HG03521 (cell line): ENCODE measurements around the gene TUBD1.

Experiments
- ATAC-seq: cut with Tn5 transposase; IDR thresholded peaks from one replicate; pipeline ENCODE4 v1.9.1; 2021; ENCODE audit warnings: mild to moderate bottlenecking, moderate library complexity; ENCODE audit not compliant: unreplicated experiment

Gene TUBD1

GRCh38 chr17:59827721-59828477 is 64.8 kb downstream of the TUBD1 start:
- ATAC-seq: no peak

GRCh38 chr17:59826706-59827453 is 65.9 kb downstream of the TUBD1 start:
- no peak for ATAC-seq

- no peak for ATAC-seq
Observed at GRCh38 chr17:59825533-59826322, 67.0 kb downstream of the TUBD1 start.

- no peak for ATAC-seq
Observed at GRCh38 chr17:59815965-59816364, 76.8 kb downstream of the TUBD1 start.

- no peak for ATAC-seq
Observed at GRCh38 chr17:59814685-59815084, 78.1 kb downstream of the TUBD1 start.

GRCh38 chr17:59814276-59814675 is 78.5 kb downstream of the TUBD1 start:
- ATAC-seq: no peak

GRCh38 chr17:59812139-59812538 is 80.6 kb downstream of the TUBD1 start:
- ATAC-seq: no peak

- no peak for ATAC-seq
Observed at GRCh38 chr17:59811209-59811608, 81.5 kb downstream of the TUBD1 start.

GRCh38 chr17:59810894-59811153 is 81.9 kb downstream of the TUBD1 start:
- no peak for ATAC-seq
